GM21447 (cell line): ENCODE measurements around the gene SCUBE1.

Experiments used
- ATAC-seq: cut with Tn5 transposase; IDR thresholded peaks from one replicate; pipeline ENCODE4 v1.9.1; 2021; ENCODE audit not compliant: unreplicated experiment

SCUBE1 gene

GRCh38 chr22:43303166-43303565 is 40.0 kb downstream of the SCUBE1 start:
- ATAC-seq, result no peak

DNA sequence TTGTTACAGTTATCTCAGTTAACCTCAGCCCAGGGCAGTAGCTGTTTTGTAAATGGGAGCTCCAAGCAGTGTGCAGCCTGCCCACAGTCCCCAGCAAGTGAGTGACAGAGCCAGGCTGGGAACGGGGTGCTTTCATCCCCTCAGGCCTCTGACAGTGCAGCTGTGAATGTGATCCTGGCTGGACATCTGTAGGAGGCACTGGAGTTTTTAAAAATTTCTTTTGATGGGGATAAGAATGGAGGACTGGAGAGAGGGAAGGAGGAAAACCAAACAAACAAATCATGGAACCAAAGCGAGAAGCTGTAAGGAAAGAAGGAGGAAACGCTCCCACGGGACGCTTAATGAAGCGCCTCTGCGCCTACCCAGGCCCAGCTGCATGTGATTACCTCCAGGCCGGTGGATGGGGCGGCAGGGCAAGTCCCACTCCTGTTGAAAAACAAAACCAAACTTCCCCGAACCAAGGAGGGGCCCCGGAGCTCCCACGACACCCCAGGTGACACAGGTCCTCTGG is 40.6 kb downstream of the SCUBE1 start:
- no peak for ATAC-seq

DNA sequence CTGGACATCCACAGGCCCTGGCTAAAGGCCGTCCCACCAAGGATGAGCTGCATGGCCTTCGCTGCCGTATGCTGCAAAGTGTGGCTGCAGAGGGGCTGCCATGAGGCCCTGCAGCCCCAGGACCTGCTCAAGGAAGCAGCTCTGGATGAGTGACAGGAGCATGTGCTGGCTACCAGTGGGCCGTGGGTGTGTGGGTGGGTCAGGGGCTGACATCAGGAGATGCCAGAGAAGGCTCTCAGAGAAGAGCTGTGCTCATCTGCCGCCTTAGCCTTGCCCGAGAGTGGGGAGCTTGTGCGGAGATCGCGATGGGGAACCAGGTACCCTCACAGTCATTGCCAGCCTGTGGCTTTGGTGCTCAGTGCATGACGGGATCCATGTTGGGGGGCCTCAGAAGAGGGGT is 41.3 kb downstream of the SCUBE1 start:
- ATAC-seq, result no peak

DNA sequence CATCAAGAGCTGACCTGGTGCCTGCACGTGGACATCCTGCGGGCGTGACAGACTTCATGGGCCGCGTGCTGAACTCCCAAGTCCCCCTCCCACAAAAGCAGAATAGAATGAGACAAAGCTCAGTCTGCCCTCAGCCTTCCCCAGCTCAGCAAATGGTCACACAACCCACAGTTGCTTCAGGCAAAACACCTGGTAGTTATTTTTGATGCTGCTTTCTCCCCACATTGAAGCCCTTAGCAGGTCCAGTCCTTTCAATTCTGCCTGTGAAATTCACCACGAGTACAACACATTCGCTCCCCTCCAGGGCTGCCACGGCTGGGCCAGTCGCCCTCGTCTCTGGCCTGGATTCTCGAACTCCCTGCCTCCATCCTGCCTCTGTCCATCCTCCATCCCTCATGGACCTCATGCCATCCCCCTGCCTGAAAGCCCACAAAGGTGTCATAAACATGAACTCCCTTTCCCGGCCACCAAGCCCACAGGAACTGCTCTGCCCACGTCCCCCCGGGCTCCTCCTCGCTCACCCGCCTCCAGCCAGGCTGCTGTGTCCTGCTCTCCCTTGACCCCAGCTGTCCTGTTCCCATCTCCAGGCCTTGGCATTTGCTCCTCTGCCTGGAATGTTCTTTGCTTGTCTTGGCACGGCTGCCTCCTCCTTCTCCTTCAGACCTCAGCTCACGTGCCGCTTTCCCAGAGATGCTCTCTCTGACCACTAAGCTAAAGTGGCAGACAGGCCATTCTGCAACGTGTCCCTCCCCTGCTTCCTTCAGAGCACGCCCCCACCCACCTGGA is 42.1 kb downstream of the SCUBE1 start:
- ATAC-seq, result no peak

GRCh38 chr22:43299736-43300135 is 43.4 kb downstream of the SCUBE1 start:
- no peak for ATAC-seq

GRCh38 chr22:43298062-43298801 is 44.9 kb downstream of the SCUBE1 start:
- ATAC-seq, result no peak

DNA sequence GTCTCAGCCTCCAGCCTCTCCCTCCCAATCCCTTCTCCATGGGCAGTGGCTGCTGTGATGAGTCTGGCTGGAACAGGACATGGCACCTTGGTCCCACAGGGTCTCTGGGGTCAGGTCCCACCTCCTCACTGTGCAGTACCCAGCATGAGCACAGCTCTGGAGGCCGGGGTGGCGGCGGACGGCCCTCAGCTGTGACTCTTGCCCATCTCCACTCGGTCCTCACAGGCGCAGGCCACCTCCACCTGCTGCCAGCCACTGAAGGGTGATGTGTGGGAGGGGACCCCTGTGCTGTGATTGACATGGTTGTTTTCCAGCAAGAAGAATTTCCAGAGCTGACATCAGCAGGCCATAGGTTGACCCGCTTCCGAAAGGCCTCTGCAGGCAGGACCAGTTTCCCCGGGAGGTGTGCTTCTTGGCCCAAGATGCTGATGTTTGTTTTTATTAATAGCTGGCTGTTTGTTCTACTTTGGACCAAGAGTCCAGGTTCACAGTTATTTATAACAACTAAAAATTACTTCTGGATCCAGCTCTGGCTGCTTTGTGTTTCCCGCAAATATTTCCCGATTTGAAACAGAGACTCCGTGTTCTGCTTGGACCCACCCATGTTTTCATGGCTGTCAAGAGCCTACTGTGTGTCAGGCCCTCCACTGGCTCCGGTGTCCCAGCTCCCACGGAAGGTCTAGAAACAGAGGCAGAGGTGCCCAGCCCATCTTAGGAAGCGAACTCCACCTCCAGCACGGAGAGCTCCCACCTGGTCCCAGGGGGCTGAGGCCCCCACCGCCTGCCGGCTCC is 45.7 kb downstream of the SCUBE1 start:
- ATAC-seq, result no peak

DNA sequence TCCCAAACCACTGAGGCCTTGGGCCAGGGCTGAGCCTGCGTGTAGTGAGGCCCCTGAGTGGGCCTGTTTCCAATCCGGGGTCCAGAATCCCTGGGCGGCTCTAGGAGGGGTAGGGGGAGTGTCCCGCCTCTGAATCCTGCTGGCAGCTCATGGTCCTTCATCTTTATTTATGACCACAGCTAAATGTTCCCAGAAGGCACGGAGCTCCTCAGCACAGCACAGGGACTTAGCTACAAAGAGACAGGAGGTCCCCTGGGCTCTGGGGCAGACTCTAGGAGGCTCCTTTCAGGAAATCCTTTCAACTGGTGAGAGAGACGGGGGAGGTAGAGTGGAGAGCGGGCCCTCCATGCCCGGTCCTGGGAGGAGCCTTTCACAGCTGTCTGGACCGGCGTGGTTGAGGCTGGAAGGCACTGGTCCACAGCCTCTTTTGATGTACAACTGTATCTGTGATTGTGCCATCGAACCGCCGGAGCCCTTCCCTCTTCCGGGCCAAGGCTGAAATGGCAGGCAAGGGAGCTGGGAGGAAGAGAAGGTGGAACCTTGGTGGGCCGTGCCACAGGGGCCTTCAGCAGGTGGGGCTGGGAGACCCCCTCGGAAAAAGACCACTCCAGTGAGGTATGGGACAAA is 46.8 kb downstream of the SCUBE1 start:
- ATAC-seq, result no peak

DNA sequence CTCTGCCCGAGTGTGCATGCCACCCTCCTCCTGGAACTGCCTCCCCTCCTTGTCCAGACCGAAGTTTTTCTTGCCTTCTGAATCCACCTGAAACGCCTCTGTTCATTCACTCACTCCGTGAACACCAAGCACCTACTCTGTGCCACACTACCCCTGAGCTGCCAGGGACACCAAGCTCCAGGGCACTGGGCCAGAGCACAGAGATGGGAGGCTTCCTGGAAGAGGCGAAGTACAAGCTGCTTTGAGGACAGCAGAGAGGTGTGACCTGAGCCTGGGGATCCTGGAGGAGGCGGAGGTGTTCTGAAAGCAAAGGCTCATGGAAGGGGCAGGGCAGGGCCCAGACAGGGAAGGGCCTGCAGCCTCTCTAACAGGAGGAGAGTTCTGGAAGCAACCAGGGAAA is 47.5 kb downstream of the SCUBE1 start:
- ATAC-seq, result no peak

- no peak for ATAC-seq
These were observed 48.0 kb downstream of the SCUBE1 start for GRCh38 chr22:43295173-43295572.

DNA sequence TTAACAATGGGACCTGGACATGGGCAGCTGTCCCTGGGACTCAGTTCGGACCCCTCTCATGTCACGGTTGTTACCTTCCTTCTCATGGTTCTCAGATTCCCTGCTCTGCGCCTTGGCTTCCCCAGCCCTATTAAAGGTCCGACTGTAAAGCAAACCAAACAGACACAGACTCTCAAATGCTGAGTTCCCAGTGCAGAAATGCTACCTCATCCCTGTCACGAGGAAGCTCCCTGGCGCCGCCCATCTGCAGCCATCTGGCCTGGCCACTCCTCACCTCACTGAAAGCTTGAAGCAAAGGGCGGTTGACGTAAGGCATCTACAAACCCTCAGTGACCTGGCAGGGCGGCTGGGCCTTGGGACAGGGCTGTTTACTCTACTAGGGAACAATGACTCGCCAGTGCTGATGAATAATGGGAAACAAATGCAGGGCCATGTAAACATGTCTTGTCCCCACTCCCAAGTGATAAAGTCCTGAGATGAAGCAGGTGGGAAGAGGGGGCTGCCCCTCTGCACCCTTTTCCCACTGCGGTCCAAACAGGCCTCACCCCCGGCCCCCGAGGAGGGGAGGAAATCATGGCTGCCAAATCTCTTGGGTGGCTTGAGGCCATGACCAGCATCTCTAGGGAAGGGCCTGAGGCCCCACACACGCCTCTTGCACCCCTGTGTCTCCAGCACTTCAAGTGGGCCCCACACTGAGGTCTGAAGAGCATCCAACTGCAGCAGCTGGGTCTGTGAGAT is 49.3 kb downstream of the SCUBE1 start:
- ATAC-seq, result no peak

GRCh38 chr22:43293259-43293654 is 49.9 kb downstream of the SCUBE1 start:
- ATAC-seq, result no peak

DNA sequence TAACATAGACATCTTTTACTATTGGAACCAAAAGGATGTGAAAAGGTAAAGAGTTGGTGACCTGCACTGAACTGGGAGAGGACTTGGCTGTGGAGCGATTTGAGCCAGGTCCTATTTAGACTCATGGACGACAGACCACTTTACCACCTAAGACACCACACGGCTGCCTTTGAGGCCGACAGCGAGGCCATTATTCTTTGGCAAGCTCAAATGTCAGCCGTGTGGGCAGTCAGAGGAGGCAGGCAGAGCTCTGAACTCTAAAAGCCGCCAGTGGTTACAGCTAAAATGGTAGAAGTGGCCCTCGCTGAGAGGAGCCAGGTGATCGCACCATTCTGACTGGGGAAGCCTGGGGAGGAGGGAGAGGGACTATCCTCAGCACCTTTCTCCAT is 50.5 kb downstream of the SCUBE1 start:
- ATAC-seq, result no peak

- no peak for ATAC-seq
These were observed 51.8 kb downstream of the SCUBE1 start for GRCh38 chr22:43291381-43291780.

GRCh38 chr22:43289976-43290721 is 53.0 kb downstream of the SCUBE1 start:
- no peak for ATAC-seq

DNA sequence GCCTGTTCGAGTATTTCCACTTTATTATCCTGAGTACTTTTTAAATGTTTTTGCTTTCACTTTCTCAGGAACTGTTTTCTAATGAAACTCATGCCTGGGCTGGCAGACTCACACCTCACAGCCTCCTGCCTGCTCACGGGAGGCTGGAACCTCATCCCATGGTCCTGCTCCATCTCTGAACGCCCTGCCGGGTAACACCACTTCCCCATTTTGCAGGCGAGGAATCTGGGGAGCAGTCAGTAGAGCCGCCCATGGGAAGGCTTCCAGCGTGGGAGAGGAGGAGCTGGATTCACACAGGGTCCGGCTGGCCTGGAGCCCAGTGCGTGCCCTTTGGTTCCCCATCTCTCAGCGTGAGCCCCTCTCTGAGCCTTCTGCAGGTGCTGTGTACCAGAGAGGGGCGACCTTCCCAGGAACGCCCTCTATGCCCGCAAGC is 53.6 kb downstream of the SCUBE1 start:
- no peak for ATAC-seq

GRCh38 chr22:43288807-43289420 is 54.3 kb downstream of the SCUBE1 start:
- ATAC-seq, result no peak

- no peak for ATAC-seq
These were observed 54.8 kb downstream of the SCUBE1 start for GRCh38 chr22:43288378-43288777.

GRCh38 chr22:43287441-43287840 is 55.7 kb downstream of the SCUBE1 start:
- no peak for ATAC-seq
